GM23338 (cell line): ENCODE measurements around the gene PVALB. TPM values are rescaled to one million over a fixed set of nuclear protein-coding genes. Genes with fewer than 3 reads are reported as not detected.
A peak's percentile ranks its signal among the peaks of the same experiment; 100 is the strongest.

Experiments
- ATAC-seq: fragments of 200-7000 bp; cut with Tn5 transposase; 3 replicates; pipeline ENCODE4 v1.9.1; 2020
- DNase-seq: peaks from one replicate; pipeline ENCODE4 v3.0.0-alpha.2; 2015; ENCODE audit warnings: low spot score
- H2AFZ ChIP-seq: fragments of 200-600 bp; sonication (generic); 2 replicates; pipeline ENCODE4 v1.8.0; 2016; ENCODE audit warnings: antibody characterized with exemption, mild to moderate bottlenecking, moderate library complexity
- H3F3A ChIP-seq: fragments of 200-600 bp; sonication (generic); replicated peaks from 2 replicates; pipeline ENCODE4 v1.8.0; 2017; ENCODE audit warnings: antibody characterized with exemption, mixed run types, low read depth
- H3K27ac ChIP-seq: fragments of 200-600 bp; sonication (generic); 2 replicates; pipeline ENCODE4 v1.6.1; 2016; ENCODE audit warnings: low read depth
- H3K27me3 ChIP-seq: fragments of 200-600 bp; sonication (generic); 2 replicates; pipeline ENCODE4 v1.8.0; 2016; ENCODE audit warnings: mild to moderate bottlenecking, mixed run types, moderate library complexity; ENCODE audit not compliant: insufficient read depth
- H3K36me3 ChIP-seq: fragments of 200-600 bp; sonication (generic); 2 replicates; pipeline ENCODE4 v1.8.0; 2016; ENCODE audit warnings: mild to moderate bottlenecking; ENCODE audit not compliant: insufficient read depth
- H3K4me1 ChIP-seq: fragments of 200-600 bp; sonication (generic); 2 replicates; pipeline ENCODE4 v1.8.0; 2016; ENCODE audit warnings: mild to moderate bottlenecking, moderate library complexity; ENCODE audit not compliant: insufficient read depth
- H3K4me2 ChIP-seq: fragments of 200-600 bp; sonication (generic); 2 replicates; pipeline ENCODE4 v1.7.1; 2017; ENCODE audit warnings: mixed run types
- H3K4me3 ChIP-seq: fragments of 200-600 bp; sonication (generic); 2 replicates; pipeline ENCODE4 v1.6.1; 2016; ENCODE audit warnings: mixed run types
- H3K79me2 ChIP-seq: fragments of 200-600 bp; sonication (generic); replicated peaks from 2 replicates; pipeline ENCODE4 v1.8.0; 2017; ENCODE audit warnings: mild to moderate bottlenecking; ENCODE audit not compliant: insufficient read depth
- H3K9me2 ChIP-seq: fragments of 200-600 bp; sonication (generic); 2 replicates; pipeline ENCODE4 v1.8.0; 2017; ENCODE audit not compliant: insufficient read depth
- H4K20me1 ChIP-seq: fragments of 200-600 bp; sonication (generic); replicated peaks from 2 replicates; pipeline ENCODE4 v1.8.0; 2017; ENCODE audit warnings: mild to moderate bottlenecking; ENCODE audit not compliant: insufficient read depth
- H3K27ac Mint-ChIP-seq: 2 replicates; pipeline ENCODE4 v1.8.0; 2020; ENCODE audit warnings: inconsistent platforms, mild to moderate bottlenecking, moderate library complexity, mixed read lengths
- H3K27me3 Mint-ChIP-seq: 3 replicates; pipeline ENCODE4 v1.8.0; 2022; ENCODE audit warnings: low read depth, mild to moderate bottlenecking, moderate library complexity, mixed read lengths, inconsistent platforms; ENCODE audit not compliant: insufficient read depth, poor library complexity
- H3K36me3 Mint-ChIP-seq: 3 replicates; pipeline ENCODE4 v1.8.0; 2021; ENCODE audit warnings: low read depth, mild to moderate bottlenecking, inconsistent platforms, moderate library complexity, mixed read lengths
- H3K4me1 Mint-ChIP-seq: 3 replicates; pipeline ENCODE4 v1.8.0; 2020; ENCODE audit warnings: mild to moderate bottlenecking, inconsistent platforms, mixed read lengths
- H3K4me3 Mint-ChIP-seq: 3 replicates; pipeline ENCODE4 v1.8.0; 2021; ENCODE audit warnings: moderate library complexity, mild to moderate bottlenecking, inconsistent platforms, mixed read lengths
- H3K9me3 Mint-ChIP-seq: 3 replicates; pipeline ENCODE4 v1.8.0; 2020; ENCODE audit warnings: moderate library complexity, mild to moderate bottlenecking, inconsistent platforms, mixed read lengths
- CREB1 ChIP-seq: fragments of 250-450 bp; sonication (Bioruptor Pico); IDR thresholded peaks from 2 replicates; pipeline ENCODE4 v1.5.0; 2020; ENCODE audit warnings: low read depth, mild to moderate bottlenecking, moderate library complexity
- EZH2 ChIP-seq: fragments of 200-600 bp; sonication (generic); IDR thresholded peaks from one replicate; pipeline ENCODE4 v1.8.0; 2017; ENCODE audit warnings: antibody characterized with exemption, mild to moderate bottlenecking, low read depth; ENCODE audit not compliant: unreplicated experiment
- POLR2AphosphoS5 ChIP-seq: IDR thresholded peaks from 2 replicates; pipeline ENCODE4 v1.6.1; 2016; ENCODE audit warnings: antibody characterized with exemption, low read depth
- ZNF114 ChIP-seq: fragments of 250-450 bp; sonication (Bioruptor Pico); IDR thresholded peaks from 2 replicates; pipeline ENCODE4 v1.5.0; 2020; ENCODE audit warnings: mild to moderate bottlenecking, moderate library complexity
- ZNF331 ChIP-seq: fragments of 250-450 bp; sonication (Bioruptor Pico); IDR thresholded peaks from 2 replicates; pipeline ENCODE4 v1.5.0; 2020; ENCODE audit warnings: low read depth, mild to moderate bottlenecking, moderate library complexity
- polyA plus RNA-seq: library from polyadenylated mRNA; unstranded; fragments of >200 nt; fragmentation: Nextera tagmentation; extraction: Ambion mirVana; gene quantifications from 2 replicates; pipeline ENCODE4 v1.2.1, GENCODE V29; 2016
- total RNA-seq: library from RNA; depleted of rRNA; stranded (reverse); fragments of >200 nt; shearing (Covaris generic); gene quantifications from 2 replicates; pipeline ENCODE4 v1.2.3, GENCODE V29; 2014
- TF ChIP-seq, protein P1 (sequence below): IDR thresholded peaks from one replicate; pipeline ENCODE4 v1.6.1; 2018; ENCODE audit warnings: antibody characterized with exemption; ENCODE audit not compliant: unreplicated experiment
- TF ChIP-seq, protein P2 (sequence below), 2 experiments: fragments of 200-600 bp in 1 of 2; sonication (generic) in 1 of 2; conservative IDR thresholded peaks; 2 replicates each; pipeline versions ENCODE4 v1.5.1 to v1.6.1; 2016 to 2017; ENCODE audit warnings: antibody characterized with exemption in 2 of 2, low read depth in 2 of 2, mild to moderate bottlenecking in 2 of 2, moderate library complexity in 1 of 2
- TF ChIP-seq, protein P3 (sequence below): IDR thresholded peaks from 2 replicates; pipeline ENCODE4 v1.6.1; 2016; ENCODE audit warnings: antibody characterized with exemption

The PVALB gene
- total and polyA plus RNA-seq, 2 experiments from 2014 or later, result 7.9 TPM; not detected in 1

DNA sequence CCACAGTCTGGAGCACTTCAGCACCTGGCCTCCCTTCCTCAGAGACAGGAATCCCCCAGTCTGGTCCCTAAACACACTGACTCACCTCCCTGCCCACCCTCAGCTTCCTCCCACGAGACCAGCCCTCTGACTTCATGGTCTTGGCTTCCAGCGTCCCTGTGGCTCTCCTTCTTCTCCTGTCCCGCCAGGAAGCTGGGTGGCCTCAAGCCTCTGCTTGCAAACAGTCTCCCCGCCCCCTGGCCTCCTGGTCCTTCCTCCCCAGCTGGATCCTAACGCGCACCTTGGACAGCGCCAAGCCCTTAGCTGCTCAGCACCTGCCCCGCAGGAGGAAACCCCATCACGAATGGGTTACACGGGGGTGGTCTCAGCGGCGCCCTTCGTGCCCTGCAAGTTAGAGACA, 48.5 kb upstream of the PVALB start:
- no peaks in the 10 kb centered on the region for H3K27me3 ChIP-seq
- DNase-seq (peak; percentile 54), ATAC-seq (peak; percentile 59; the same call in 2 of the 3 replicates)
- Mint-ChIP-seq H3K4me1 (peaks cover 2% of the 10 kb centered on the region; the same call in 1 of the 3 replicates), H3K27ac (no peak overlapping the region), H3K9me3 (peaks cover 4% of the 10 kb centered on the region; the same call in 1 of the 3 replicates), H3K36me3 (no peaks in the 10 kb centered on the region; the same call in 2 of the 3 replicates), H3K27me3 (peaks cover 18% of the 10 kb centered on the region), H3K4me3 (no peak overlapping the region)
- no peaks in the 10 kb centered on the region for H3K36me3 ChIP-seq
- TF ChIP-seq, protein P1, sequence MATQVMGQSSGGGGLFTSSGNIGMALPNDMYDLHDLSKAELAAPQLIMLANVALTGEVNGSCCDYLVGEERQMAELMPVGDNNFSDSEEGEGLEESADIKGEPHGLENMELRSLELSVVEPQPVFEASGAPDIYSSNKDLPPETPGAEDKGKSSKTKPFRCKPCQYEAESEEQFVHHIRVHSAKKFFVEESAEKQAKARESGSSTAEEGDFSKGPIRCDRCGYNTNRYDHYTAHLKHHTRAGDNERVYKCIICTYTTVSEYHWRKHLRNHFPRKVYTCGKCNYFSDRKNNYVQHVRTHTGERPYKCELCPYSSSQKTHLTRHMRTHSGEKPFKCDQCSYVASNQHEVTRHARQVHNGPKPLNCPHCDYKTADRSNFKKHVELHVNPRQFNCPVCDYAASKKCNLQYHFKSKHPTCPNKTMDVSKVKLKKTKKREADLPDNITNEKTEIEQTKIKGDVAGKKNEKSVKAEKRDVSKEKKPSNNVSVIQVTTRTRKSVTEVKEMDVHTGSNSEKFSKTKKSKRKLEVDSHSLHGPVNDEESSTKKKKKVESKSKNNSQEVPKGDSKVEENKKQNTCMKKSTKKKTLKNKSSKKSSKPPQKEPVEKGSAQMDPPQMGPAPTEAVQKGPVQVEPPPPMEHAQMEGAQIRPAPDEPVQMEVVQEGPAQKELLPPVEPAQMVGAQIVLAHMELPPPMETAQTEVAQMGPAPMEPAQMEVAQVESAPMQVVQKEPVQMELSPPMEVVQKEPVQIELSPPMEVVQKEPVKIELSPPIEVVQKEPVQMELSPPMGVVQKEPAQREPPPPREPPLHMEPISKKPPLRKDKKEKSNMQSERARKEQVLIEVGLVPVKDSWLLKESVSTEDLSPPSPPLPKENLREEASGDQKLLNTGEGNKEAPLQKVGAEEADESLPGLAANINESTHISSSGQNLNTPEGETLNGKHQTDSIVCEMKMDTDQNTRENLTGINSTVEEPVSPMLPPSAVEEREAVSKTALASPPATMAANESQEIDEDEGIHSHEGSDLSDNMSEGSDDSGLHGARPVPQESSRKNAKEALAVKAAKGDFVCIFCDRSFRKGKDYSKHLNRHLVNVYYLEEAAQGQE, result peak; percentile 81
- no peak for TF ChIP-seq CREB1 (CRISPR knock-in tag)
- no peak overlapping the region for H2AFZ ChIP-seq
- H3K9me2 ChIP-seq, result no peaks in the 10 kb centered on the region; the same call in 1 of the 2 replicates
- H3K4me3 ChIP-seq, result no peak overlapping the region
- no peak overlapping the region for H3K27ac ChIP-seq
- H3F3A ChIP-seq, result no peaks in the 10 kb centered on the region
- no peak overlapping the region for H3K4me2 ChIP-seq
- no peaks in the 10 kb centered on the region for H3K79me2 ChIP-seq
- no peaks in the 10 kb centered on the region for H3K4me1 ChIP-seq
- H4K20me1 ChIP-seq, result no peaks in the 10 kb centered on the region

DNA sequence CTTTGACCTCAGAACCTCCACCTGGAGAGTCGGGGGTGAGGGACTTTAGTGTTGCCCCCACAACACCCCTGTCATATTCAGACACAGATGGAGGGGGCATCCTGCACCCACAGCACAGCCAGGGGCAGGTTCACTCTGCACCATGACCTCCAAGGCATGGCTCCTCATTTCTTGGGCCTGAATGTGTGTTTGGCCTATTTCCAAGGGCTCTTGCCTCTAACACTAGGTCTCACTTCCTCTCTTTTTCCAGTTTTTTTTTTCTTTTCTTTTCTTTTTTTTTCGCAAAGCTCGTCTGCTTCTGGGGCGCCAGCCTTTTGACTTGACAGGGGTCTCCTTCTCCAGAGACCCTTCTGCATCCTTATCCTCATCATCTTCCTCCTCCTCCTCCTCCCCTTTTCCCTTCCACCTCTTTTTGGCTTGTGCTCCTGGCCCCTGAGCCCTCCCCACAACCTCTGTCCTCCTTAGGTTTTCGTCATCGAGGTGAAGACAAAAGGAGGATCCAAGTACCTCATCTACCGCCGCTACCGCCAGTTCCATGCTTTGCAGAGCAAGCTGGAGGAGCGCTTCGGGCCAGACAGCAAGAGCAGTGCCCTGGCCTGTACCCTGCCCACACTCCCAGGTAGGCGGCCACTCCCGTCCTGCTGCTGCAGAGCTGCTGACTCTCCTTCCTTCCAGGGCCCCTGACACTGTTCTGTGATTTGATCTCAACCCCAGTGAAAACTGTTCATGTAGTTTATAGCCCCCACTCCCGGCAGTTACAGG, 47.8 kb upstream of the PVALB start:
- Mint-ChIP-seq H3K36me3 (no peaks in the 10 kb centered on the region; the same call in 2 of the 3 replicates), H3K4me1 (peaks cover 2% of the 10 kb centered on the region; the same call in 1 of the 3 replicates), H3K27me3 (peaks cover 16% of the 10 kb centered on the region), H3K9me3 (peaks cover 4% of the 10 kb centered on the region; the same call in 1 of the 3 replicates), H3K4me3 (no peak overlapping the region), H3K27ac (no peak overlapping the region)
- ATAC-seq (no peak), DNase-seq (no peak)
- no peaks in the 10 kb centered on the region for H3K79me2 ChIP-seq
- H3K36me3 ChIP-seq, result no peaks in the 10 kb centered on the region
- H3K27ac ChIP-seq, result no peak overlapping the region
- H3K4me3 ChIP-seq, result no peak overlapping the region
- H3F3A ChIP-seq, result no peaks in the 10 kb centered on the region
- no peaks in the 10 kb centered on the region for H3K4me1 ChIP-seq
- H3K27me3 ChIP-seq, result no peaks in the 10 kb centered on the region
- H4K20me1 ChIP-seq, result no peaks in the 10 kb centered on the region
- H3K9me2 ChIP-seq, result no peaks in the 10 kb centered on the region; the same call in 1 of the 2 replicates
- no peak overlapping the region for H2AFZ ChIP-seq
- H3K4me2 ChIP-seq, result no peak overlapping the region
- TF ChIP-seq ZNF331 (CRISPR knock-in tag) (no peak), EZH2 (no peak), ZNF114 (CRISPR knock-in tag) (no peak), POLR2AphosphoS5 (no peak), CREB1 (CRISPR knock-in tag) (no peak)
- TF ChIP-seq, protein P2, sequence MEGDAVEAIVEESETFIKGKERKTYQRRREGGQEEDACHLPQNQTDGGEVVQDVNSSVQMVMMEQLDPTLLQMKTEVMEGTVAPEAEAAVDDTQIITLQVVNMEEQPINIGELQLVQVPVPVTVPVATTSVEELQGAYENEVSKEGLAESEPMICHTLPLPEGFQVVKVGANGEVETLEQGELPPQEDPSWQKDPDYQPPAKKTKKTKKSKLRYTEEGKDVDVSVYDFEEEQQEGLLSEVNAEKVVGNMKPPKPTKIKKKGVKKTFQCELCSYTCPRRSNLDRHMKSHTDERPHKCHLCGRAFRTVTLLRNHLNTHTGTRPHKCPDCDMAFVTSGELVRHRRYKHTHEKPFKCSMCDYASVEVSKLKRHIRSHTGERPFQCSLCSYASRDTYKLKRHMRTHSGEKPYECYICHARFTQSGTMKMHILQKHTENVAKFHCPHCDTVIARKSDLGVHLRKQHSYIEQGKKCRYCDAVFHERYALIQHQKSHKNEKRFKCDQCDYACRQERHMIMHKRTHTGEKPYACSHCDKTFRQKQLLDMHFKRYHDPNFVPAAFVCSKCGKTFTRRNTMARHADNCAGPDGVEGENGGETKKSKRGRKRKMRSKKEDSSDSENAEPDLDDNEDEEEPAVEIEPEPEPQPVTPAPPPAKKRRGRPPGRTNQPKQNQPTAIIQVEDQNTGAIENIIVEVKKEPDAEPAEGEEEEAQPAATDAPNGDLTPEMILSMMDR (conservative IDR thresholded peaks at IDR 0.05; ENCODE audit: low read depth in 2 of 2), result no peak
- TF ChIP-seq, protein P1, result no peak
- TF ChIP-seq, protein P3, sequence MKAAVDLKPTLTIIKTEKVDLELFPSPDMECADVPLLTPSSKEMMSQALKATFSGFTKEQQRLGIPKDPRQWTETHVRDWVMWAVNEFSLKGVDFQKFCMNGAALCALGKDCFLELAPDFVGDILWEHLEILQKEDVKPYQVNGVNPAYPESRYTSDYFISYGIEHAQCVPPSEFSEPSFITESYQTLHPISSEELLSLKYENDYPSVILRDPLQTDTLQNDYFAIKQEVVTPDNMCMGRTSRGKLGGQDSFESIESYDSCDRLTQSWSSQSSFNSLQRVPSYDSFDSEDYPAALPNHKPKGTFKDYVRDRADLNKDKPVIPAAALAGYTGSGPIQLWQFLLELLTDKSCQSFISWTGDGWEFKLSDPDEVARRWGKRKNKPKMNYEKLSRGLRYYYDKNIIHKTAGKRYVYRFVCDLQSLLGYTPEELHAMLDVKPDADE, result no peak
